ENCODE results near the gene ANTKMT.

GRCh38 chr16:720990-721764 lies at the start of gene ANTKMT:
- no peak for TF ChIP-seq CTCF (IDR thresholded peaks at IDR 0.05; ENCODE audit: low read depth, low read length, missing input control)
- no peak for TF ChIP-seq EGR1 (IDR thresholded peaks at IDR 0.05; ENCODE audit: low read depth in 2 of 2)
- no peak for TF ChIP-seq MAX (IDR thresholded peaks at IDR 0.05)
- no peak for TF ChIP-seq TAF1 (conservative IDR thresholded peaks at IDR 0.05)
- TF ChIP-seq NR2F2 (IDR thresholded peaks at IDR 0.05), result no peak
- TF ChIP-seq FOXA2 (IDR thresholded peaks at IDR 0.05), result no peak
- no peak for TF ChIP-seq FOXA1 (IDR thresholded peaks at IDR 0.05)
- TF ChIP-seq RAD21 (IDR thresholded peaks at IDR 0.05), result no peak
- TF ChIP-seq JUND (IDR thresholded peaks at IDR 0.05), result no peak
- TF ChIP-seq GABPA (IDR thresholded peaks at IDR 0.05 in 1 of 2, conservative IDR thresholded peaks at IDR 0.05 in 1 of 2), result peak in 1 of 2 donors; percentile 77
- no peak for TF ChIP-seq ZBTB33 (IDR thresholded peaks at IDR 0.05)
- TF ChIP-seq RXRA (IDR thresholded peaks at IDR 0.05), result no peak

All from liver (tissue), 3 donors.